T-helper 17 cell (primary cell): ENCODE data around the gene TFCP2. TPM values are rescaled to one million over a fixed set of nuclear protein-coding genes. Genes with fewer than 3 reads are reported as not detected.
A peak's percentile ranks its signal among the peaks of the same experiment; 100 is the strongest.

ENCODE experiments used
- ATAC-seq: fragments of 150-1000 bp; cut with Tn5 transposase; 2 replicates; pipeline ENCODE4 v1.10.0; 2021; ENCODE audit warnings: mild to moderate bottlenecking, moderate library complexity
- DNase-seq, 3 donors: peaks; one replicate each; pipeline versions ENCODE4 v3.0.0 to v3.0.0-alpha.2; 2020 to 2021
- H3K9me3 ChIP-seq: one replicate; pipeline ENCODE4 v1.7.0; 2013; ENCODE audit warnings: low read length, mild to moderate bottlenecking; ENCODE audit not compliant: control insufficient read depth, poor library complexity, severe bottlenecking
- H3K27ac Mint-ChIP-seq: one replicate; pipeline ENCODE4 v1.8.0; 2022; ENCODE audit warnings: mild to moderate bottlenecking, moderate library complexity, mixed read lengths
- H3K27me3 Mint-ChIP-seq: one replicate; pipeline ENCODE4 v1.8.0; 2022; ENCODE audit warnings: mixed read lengths
- H3K36me3 Mint-ChIP-seq: one replicate; pipeline ENCODE4 v1.8.0; 2022; ENCODE audit warnings: low read depth, mixed read lengths
- H3K4me1 Mint-ChIP-seq: one replicate; pipeline ENCODE4 v1.8.0; 2022; ENCODE audit warnings: mild to moderate bottlenecking, mixed read lengths
- H3K4me3 Mint-ChIP-seq: one replicate; pipeline ENCODE4 v1.8.0; 2022; ENCODE audit warnings: mild to moderate bottlenecking, moderate library complexity, mixed read lengths
- total RNA-seq, 4 donors: library from RNA in 2 of 4; stranded (reverse) in 2 of 4; gene quantifications; one replicate each; pipeline ENCODE4 v1.2.3 and lab custom pipeline; 2022 to 2026

The TFCP2 gene
- total RNA-seq, 2 donors from 2014 or later = 15.7 to 20.5 TPM

- H3K36me3 Mint-ChIP-seq = peaks cover 2% of the 10 kb centered on the region
- H3K4me3 Mint-ChIP-seq = no peak overlapping the region
- H3K9me3 ChIP-seq = no peaks in the 10 kb centered on the region
- H3K27ac Mint-ChIP-seq = no peak overlapping the region
- H3K4me1 Mint-ChIP-seq = peaks cover 20% of the 10 kb centered on the region
- ATAC-seq (no peak), DNase-seq (no peak)
- no peaks in the 10 kb centered on the region for H3K27me3 Mint-ChIP-seq
Measured at GRCh38 chr12:51162217-51162616, 10.7 kb downstream of the TFCP2 start.

GRCh38 chr12:51160814-51161459, 12.0 kb downstream of the TFCP2 start:
- no peaks in the 10 kb centered on the region for H3K9me3 ChIP-seq
- H3K36me3 Mint-ChIP-seq = peaks cover 4% of the 10 kb centered on the region
- peaks cover 17% of the 10 kb centered on the region for H3K4me1 Mint-ChIP-seq
- H3K27ac Mint-ChIP-seq = no peak overlapping the region
- no peak for DNase-seq
- no peaks in the 10 kb centered on the region for H3K27me3 Mint-ChIP-seq
- no peak overlapping the region for H3K4me3 Mint-ChIP-seq
- ATAC-seq = no peak

- Mint-ChIP-seq H3K4me3 (no peak overlapping the region), H3K27me3 (no peaks in the 10 kb centered on the region), H3K36me3 (peaks cover 3% of the 10 kb centered on the region), H3K27ac (no peak overlapping the region), H3K4me1 (peaks cover 21% of the 10 kb centered on the region)
- DNase-seq (no peak), ATAC-seq (no peak)
- no peaks in the 10 kb centered on the region for H3K9me3 ChIP-seq
Measured at GRCh38 chr12:51156245-51156765, 16.6 kb downstream of the TFCP2 start.

- H3K36me3 Mint-ChIP-seq = peaks cover 3% of the 10 kb centered on the region
- H3K27ac Mint-ChIP-seq = no peak overlapping the region
- H3K4me3 Mint-ChIP-seq = no peak overlapping the region
- no peak for DNase-seq
- ATAC-seq = no peak
- no peaks in the 10 kb centered on the region for H3K27me3 Mint-ChIP-seq
- no peaks in the 10 kb centered on the region for H3K9me3 ChIP-seq
- H3K4me1 Mint-ChIP-seq = peaks cover 29% of the 10 kb centered on the region
Measured at GRCh38 chr12:51152953-51153352, 20.0 kb downstream of the TFCP2 start.

- ATAC-seq = no peak
- Mint-ChIP-seq H3K4me1 (peaks cover 36% of the 10 kb centered on the region), H3K27ac (peak overlapping the region; percentile 61), H3K4me3 (no peak overlapping the region), H3K27me3 (no peaks in the 10 kb centered on the region), H3K36me3 (peaks cover 3% of the 10 kb centered on the region)
- H3K9me3 ChIP-seq = no peaks in the 10 kb centered on the region
- DNase-seq = no peak
Measured at GRCh38 chr12:51150777-51151176, 22.2 kb downstream of the TFCP2 start.

GRCh38 chr12:51147309-51147708, 25.6 kb downstream of the TFCP2 start:
- H3K27ac Mint-ChIP-seq = no peak overlapping the region
- peaks cover 6% of the 10 kb centered on the region for H3K36me3 Mint-ChIP-seq
- no peak overlapping the region for H3K4me3 Mint-ChIP-seq
- no peaks in the 10 kb centered on the region for H3K9me3 ChIP-seq
- ATAC-seq = no peak
- peaks cover 34% of the 10 kb centered on the region for H3K4me1 Mint-ChIP-seq
- no peak for DNase-seq
- no peaks in the 10 kb centered on the region for H3K27me3 Mint-ChIP-seq

GRCh38 chr12:51139292-51139844, 33.6 kb downstream of the TFCP2 start:
- DNase-seq (no peak), ATAC-seq (no peak)
- H3K9me3 ChIP-seq = no peaks in the 10 kb centered on the region
- H3K27me3 Mint-ChIP-seq = no peaks in the 10 kb centered on the region
- H3K27ac Mint-ChIP-seq = peak overlapping the region; percentile 83
- peaks cover 4% of the 10 kb centered on the region for H3K36me3 Mint-ChIP-seq
- peaks cover 7% of the 10 kb centered on the region for H3K4me1 Mint-ChIP-seq
- no peak overlapping the region for H3K4me3 Mint-ChIP-seq

- H3K9me3 ChIP-seq = no peaks in the 10 kb centered on the region
- DNase-seq (no peak), ATAC-seq (no peak)
- H3K36me3 Mint-ChIP-seq = no peaks in the 10 kb centered on the region
- no peaks in the 10 kb centered on the region for H3K27me3 Mint-ChIP-seq
- no peak overlapping the region for H3K4me3 Mint-ChIP-seq
- H3K4me1 Mint-ChIP-seq = peaks cover 3% of the 10 kb centered on the region
- H3K27ac Mint-ChIP-seq = no peak overlapping the region
Measured at GRCh38 chr12:51132693-51133092, 40.2 kb downstream of the TFCP2 start.

- DNase-seq = no peak
- H3K4me3 Mint-ChIP-seq = no peak overlapping the region
Measured at GRCh38 chr12:51131745-51132521, 41.0 kb downstream of the TFCP2 start.

GRCh38 chr12:51128919-51129318, 44.0 kb downstream of the TFCP2 start:
- no peaks in the 10 kb centered on the region for H3K27me3 Mint-ChIP-seq
- no peak for DNase-seq
- no peaks in the 10 kb centered on the region for H3K9me3 ChIP-seq
- H3K36me3 Mint-ChIP-seq = no peaks in the 10 kb centered on the region
- ATAC-seq = no peak
- H3K4me3 Mint-ChIP-seq = no peak overlapping the region
- peaks cover 6% of the 10 kb centered on the region for H3K4me1 Mint-ChIP-seq
- H3K27ac Mint-ChIP-seq = peak overlapping the region; percentile 86

More at GRCh38 chr12:51131745-51132521, 41.0 kb downstream of the TFCP2 start:
- no peak overlapping the region for H3K27ac Mint-ChIP-seq
- H3K4me1 Mint-ChIP-seq = peaks cover 4% of the 10 kb centered on the region
- H3K36me3 Mint-ChIP-seq = no peaks in the 10 kb centered on the region
- no peaks in the 10 kb centered on the region for H3K27me3 Mint-ChIP-seq
- ATAC-seq = no peak
- H3K9me3 ChIP-seq = no peaks in the 10 kb centered on the region

GRCh38 chr12:51127050-51127729, 45.7 kb downstream of the TFCP2 start:
- H3K27ac Mint-ChIP-seq = peak overlapping the region; percentile 63
- H3K27me3 Mint-ChIP-seq = no peaks in the 10 kb centered on the region
- no peaks in the 10 kb centered on the region for H3K36me3 Mint-ChIP-seq

GRCh38 chr12:51126297-51126696, 46.6 kb downstream of the TFCP2 start:
- Mint-ChIP-seq H3K27ac (no peak overlapping the region), H3K4me1 (peaks cover 6% of the 10 kb centered on the region), H3K36me3 (no peaks in the 10 kb centered on the region), H3K4me3 (no peak overlapping the region), H3K27me3 (no peaks in the 10 kb centered on the region)
- H3K9me3 ChIP-seq = no peaks in the 10 kb centered on the region
- DNase-seq = no peak
- ATAC-seq = no peak

More at GRCh38 chr12:51127050-51127729, 45.7 kb downstream of the TFCP2 start:
- Mint-ChIP-seq H3K4me3 (no peak overlapping the region), H3K4me1 (peaks cover 6% of the 10 kb centered on the region)
- ATAC-seq = no peak
- H3K9me3 ChIP-seq = no peaks in the 10 kb centered on the region
- no peak for DNase-seq

GRCh38 chr12:51124504-51124903, 48.4 kb downstream of the TFCP2 start:
- Mint-ChIP-seq H3K27me3 (no peaks in the 10 kb centered on the region), H3K4me1 (peaks cover 6% of the 10 kb centered on the region), H3K4me3 (no peak overlapping the region), H3K36me3 (no peaks in the 10 kb centered on the region), H3K27ac (no peak overlapping the region)
- H3K9me3 ChIP-seq = no peaks in the 10 kb centered on the region
- ATAC-seq (no peak), DNase-seq (no peak)
